Gastrocnemius medialis (tissue), 4 donors: ENCODE measurements around the gene WIZ.

Experiments
- CTCF ChIP-seq, 5 experiments: fragments of 450-650 bp in 3 of 5; fragments of 200-600 bp in 2 of 5; sonication (generic) in 2 of 5; IDR thresholded peaks in 4 of 5; conservative IDR thresholded peaks in 1 of 5; 1 replicate in 4 of 5; 2 replicates in 1 of 5; pipeline ENCODE4 v1.5.1; 2016 to 2019; ENCODE audit warnings: antibody characterized with exemption in 5 of 5, mild to moderate bottlenecking in 3 of 5, moderate library complexity in 3 of 5
- POLR2A ChIP-seq, 2 donors: fragments of 450-650 bp; IDR thresholded peaks; one replicate each; pipeline ENCODE4 v1.6.1; 2017; ENCODE audit warnings: antibody characterized with exemption in 2 of 2, mild to moderate bottlenecking in 2 of 2, moderate library complexity in 2 of 2

- TF ChIP-seq CTCF (IDR thresholded peaks at IDR 0.05 in 4 of 5, conservative IDR thresholded peaks at IDR 0.05 in 1 of 5) (no peak), POLR2A (IDR thresholded peaks at IDR 0.05) (no peak)
These were observed 25.6 kb downstream of the WIZ start for GRCh38 chr19:15424121-15424520.
